ENCODE results near the gene RELL1. TPM values are rescaled to one million over a fixed set of nuclear protein-coding genes. Genes with fewer than 3 reads are reported as not detected.

RELL1 gene
- total and polyA plus RNA-seq, 10 of the 15 experiments (the other 5 are each of a cell fraction or from before 2014, with no cell fraction given) = 0.20 to 10.9 (median 3.9) TPM

DNA sequence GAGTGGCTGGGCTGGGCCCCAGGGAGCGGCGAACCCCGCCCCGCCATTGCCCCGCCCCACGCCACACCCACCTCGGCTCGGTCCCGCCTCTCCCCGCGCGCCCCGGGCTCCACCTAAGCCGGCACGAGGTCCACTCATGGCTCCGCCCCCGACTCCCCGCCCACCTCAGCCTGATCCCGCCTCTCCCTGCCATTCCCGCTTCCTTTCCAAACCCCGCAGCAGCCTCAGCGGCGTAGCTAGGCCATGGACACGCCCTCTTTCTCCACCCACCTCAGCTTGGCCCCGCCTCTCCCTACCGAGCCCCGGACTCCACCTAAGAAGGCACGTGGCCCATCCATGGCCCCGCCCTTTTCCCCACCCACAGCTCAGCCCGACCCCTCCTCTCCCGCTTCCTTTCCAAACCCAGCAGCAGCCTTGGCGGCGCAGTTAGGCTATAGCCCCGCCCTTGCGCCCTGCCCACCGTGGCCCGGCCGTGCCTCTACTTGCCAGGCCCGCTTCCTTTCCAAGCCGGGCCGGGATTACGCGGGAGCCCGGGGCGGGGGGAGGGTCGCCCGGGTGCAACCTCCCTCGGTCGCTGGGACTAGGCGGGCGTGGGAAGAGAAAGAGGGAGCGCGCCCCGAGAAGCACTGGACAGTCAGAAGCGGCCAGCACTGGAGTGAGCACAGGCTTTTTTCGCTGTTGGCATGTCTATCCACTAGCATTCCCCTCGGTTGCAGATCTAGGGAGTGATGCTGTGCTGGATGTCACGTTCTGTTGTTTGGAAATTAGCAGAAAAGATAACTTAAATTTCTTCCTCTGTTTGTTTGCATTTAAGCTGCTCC is at the start of gene RELL1 (continued):
- TF ChIP-seq, protein P1, sequence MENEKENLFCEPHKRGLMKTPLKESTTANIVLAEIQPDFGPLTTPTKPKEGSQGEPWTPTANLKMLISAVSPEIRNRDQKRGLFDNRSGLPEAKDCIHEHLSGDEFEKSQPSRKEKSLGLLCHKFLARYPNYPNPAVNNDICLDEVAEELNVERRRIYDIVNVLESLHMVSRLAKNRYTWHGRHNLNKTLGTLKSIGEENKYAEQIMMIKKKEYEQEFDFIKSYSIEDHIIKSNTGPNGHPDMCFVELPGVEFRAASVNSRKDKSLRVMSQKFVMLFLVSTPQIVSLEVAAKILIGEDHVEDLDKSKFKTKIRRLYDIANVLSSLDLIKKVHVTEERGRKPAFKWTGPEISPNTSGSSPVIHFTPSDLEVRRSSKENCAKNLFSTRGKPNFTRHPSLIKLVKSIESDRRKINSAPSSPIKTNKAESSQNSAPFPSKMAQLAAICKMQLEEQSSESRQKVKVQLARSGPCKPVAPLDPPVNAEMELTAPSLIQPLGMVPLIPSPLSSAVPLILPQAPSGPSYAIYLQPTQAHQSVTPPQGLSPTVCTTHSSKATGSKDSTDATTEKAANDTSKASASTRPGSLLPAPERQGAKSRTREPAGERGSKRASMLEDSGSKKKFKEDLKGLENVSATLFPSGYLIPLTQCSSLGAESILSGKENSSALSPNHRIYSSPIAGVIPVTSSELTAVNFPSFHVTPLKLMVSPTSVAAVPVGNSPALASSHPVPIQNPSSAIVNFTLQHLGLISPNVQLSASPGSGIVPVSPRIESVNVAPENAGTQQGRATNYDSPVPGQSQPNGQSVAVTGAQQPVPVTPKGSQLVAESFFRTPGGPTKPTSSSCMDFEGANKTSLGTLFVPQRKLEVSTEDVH (IDR thresholded peaks at IDR 0.05; ENCODE audit: low read depth, partially characterized antibody) = no peak
- TF ChIP-seq NFYB (IDR thresholded peaks at IDR 0.05; ENCODE audit: insufficient read depth, low read depth, low read length) (no peak), CHD1 (IDR thresholded peaks at IDR 0.05; ENCODE audit: low read depth, low read length) (no peak), NFXL1 (IDR thresholded peaks at IDR 0.05; ENCODE audit: borderline replicate concordance) (no peak), RAD21 (IDR thresholded peaks at IDR 0.05; ENCODE audit: insufficient read depth, low read depth, low read length) (no peak), GABPA (IDR thresholded peaks at IDR 0.05; ENCODE audit: low read depth) (no peak), KAT2A (conservative IDR thresholded peaks at IDR 0.05; ENCODE audit: control insufficient read depth, low read depth, low read length) (no peak), CHD2 (IDR thresholded peaks at IDR 0.05; ENCODE audit: borderline replicate concordance, low read depth, low read length) (0 out of 2 replicates have a peak, but pooled peaks have one; percentile 35)
- TF ChIP-seq, protein P2, sequence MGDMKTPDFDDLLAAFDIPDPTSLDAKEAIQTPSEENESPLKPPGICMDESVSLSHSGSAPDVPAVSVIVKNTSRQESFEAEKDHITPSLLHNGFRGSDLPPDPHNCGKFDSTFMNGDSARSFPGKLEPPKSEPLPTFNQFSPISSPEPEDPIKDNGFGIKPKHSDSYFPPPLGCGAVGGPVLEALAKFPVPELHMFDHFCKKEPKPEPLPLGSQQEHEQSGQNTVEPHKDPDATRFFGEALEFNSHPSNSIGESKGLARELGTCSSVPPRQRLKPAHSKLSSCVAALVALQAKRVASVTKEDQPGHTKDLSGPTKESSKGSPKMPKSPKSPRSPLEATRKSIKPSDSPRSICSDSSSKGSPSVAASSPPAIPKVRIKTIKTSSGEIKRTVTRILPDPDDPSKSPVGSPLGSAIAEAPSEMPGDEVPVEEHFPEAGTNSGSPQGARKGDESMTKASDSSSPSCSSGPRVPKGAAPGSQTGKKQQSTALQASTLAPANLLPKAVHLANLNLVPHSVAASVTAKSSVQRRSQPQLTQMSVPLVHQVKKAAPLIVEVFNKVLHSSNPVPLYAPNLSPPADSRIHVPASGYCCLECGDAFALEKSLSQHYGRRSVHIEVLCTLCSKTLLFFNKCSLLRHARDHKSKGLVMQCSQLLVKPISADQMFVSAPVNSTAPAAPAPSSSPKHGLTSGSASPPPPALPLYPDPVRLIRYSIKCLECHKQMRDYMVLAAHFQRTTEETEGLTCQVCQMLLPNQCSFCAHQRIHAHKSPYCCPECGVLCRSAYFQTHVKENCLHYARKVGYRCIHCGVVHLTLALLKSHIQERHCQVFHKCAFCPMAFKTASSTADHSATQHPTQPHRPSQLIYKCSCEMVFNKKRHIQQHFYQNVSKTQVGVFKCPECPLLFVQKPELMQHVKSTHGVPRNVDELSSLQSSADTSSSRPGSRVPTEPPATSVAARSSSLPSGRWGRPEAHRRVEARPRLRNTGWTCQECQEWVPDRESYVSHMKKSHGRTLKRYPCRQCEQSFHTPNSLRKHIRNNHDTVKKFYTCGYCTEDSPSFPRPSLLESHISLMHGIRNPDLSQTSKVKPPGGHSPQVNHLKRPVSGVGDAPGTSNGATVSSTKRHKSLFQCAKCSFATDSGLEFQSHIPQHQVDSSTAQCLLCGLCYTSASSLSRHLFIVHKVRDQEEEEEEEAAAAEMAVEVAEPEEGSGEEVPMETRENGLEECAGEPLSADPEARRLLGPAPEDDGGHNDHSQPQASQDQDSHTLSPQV (IDR thresholded peaks at IDR 0.05) = no peak
- TF ChIP-seq, protein P3, sequence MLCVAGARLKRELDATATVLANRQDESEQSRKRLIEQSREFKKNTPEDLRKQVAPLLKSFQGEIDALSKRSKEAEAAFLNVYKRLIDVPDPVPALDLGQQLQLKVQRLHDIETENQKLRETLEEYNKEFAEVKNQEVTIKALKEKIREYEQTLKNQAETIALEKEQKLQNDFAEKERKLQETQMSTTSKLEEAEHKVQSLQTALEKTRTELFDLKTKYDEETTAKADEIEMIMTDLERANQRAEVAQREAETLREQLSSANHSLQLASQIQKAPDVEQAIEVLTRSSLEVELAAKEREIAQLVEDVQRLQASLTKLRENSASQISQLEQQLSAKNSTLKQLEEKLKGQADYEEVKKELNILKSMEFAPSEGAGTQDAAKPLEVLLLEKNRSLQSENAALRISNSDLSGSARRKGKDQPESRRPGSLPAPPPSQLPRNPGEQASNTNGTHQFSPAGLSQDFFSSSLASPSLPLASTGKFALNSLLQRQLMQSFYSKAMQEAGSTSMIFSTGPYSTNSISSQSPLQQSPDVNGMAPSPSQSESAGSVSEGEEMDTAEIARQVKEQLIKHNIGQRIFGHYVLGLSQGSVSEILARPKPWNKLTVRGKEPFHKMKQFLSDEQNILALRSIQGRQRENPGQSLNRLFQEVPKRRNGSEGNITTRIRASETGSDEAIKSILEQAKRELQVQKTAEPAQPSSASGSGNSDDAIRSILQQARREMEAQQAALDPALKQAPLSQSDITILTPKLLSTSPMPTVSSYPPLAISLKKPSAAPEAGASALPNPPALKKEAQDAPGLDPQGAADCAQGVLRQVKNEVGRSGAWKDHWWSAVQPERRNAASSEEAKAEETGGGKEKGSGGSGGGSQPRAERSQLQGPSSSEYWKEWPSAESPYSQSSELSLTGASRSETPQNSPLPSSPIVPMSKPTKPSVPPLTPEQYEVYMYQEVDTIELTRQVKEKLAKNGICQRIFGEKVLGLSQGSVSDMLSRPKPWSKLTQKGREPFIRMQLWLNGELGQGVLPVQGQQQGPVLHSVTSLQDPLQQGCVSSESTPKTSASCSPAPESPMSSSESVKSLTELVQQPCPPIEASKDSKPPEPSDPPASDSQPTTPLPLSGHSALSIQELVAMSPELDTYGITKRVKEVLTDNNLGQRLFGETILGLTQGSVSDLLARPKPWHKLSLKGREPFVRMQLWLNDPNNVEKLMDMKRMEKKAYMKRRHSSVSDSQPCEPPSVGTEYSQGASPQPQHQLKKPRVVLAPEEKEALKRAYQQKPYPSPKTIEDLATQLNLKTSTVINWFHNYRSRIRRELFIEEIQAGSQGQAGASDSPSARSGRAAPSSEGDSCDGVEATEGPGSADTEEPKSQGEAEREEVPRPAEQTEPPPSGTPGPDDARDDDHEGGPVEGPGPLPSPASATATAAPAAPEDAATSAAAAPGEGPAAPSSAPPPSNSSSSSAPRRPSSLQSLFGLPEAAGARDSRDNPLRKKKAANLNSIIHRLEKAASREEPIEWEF (IDR thresholded peaks at IDR 0.05; ENCODE audit: insufficient replicate concordance, low read depth, low read length) = no peak
- TF ChIP-seq, protein P4, sequence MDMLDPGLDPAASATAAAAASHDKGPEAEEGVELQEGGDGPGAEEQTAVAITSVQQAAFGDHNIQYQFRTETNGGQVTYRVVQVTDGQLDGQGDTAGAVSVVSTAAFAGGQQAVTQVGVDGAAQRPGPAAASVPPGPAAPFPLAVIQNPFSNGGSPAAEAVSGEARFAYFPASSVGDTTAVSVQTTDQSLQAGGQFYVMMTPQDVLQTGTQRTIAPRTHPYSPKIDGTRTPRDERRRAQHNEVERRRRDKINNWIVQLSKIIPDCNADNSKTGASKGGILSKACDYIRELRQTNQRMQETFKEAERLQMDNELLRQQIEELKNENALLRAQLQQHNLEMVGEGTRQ (IDR thresholded peaks at IDR 0.05; ENCODE audit: borderline replicate concordance, low read depth, low read length) = peak; percentile 83
- TF ChIP-seq, protein P5, sequence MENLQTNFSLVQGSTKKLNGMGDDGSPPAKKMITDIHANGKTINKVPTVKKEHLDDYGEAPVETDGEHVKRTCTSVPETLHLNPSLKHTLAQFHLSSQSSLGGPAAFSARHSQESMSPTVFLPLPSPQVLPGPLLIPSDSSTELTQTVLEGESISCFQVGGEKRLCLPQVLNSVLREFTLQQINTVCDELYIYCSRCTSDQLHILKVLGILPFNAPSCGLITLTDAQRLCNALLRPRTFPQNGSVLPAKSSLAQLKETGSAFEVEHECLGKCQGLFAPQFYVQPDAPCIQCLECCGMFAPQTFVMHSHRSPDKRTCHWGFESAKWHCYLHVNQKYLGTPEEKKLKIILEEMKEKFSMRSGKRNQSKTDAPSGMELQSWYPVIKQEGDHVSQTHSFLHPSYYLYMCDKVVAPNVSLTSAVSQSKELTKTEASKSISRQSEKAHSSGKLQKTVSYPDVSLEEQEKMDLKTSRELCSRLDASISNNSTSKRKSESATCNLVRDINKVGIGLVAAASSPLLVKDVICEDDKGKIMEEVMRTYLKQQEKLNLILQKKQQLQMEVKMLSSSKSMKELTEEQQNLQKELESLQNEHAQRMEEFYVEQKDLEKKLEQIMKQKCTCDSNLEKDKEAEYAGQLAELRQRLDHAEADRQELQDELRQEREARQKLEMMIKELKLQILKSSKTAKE (IDR thresholded peaks at IDR 0.05; ENCODE audit: low read depth, poor library complexity, severe bottlenecking) = no peak
